GM19043 (cell line): Measurements from ENCODE around the gene AKT3.

Experiments used
- ATAC-seq: cut with Tn5 transposase; IDR thresholded peaks from one replicate; pipeline ENCODE4 v1.9.1; 2021; ENCODE audit warnings: low read depth; ENCODE audit not compliant: unreplicated experiment

The AKT3 gene

DNA sequence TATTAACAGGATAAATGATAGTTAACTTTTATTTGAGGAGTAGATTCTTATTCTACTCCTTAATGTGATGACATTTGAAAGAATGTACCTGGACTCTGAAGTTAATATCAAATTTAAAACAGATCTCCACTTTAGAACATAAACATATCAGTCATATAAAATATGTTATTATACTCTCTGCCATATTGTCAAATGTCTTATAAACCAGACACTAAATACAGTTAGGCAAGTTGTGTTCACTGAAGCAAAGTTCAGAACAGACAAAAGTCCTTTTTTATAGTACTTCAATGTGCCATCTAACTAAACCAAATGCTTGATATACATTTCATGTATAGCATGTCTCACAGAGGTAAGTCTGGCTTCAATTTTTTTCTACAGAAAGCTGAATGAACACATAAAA lies 285.2 kb downstream of the AKT3 start:
- no peak for ATAC-seq

DNA sequence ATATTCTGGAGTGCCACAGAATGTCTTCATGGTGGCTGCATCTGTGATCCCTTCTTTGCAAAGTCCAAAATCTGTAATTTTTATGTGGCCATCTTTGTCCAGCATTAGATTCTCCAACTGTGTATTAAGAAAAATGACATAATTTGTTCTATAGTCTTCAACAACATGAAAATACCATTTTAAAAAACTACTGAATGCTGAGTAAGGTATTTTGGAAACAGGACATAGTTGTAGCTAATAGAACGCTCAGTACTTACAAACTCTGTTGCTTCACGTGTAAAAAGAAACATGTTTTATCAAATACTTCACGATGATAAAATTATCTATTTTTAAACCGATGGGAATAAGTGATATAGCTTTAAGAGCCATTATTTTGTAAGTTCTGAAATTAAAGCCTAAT lies 286.3 kb downstream of the AKT3 start:
- no peak for ATAC-seq

DNA sequence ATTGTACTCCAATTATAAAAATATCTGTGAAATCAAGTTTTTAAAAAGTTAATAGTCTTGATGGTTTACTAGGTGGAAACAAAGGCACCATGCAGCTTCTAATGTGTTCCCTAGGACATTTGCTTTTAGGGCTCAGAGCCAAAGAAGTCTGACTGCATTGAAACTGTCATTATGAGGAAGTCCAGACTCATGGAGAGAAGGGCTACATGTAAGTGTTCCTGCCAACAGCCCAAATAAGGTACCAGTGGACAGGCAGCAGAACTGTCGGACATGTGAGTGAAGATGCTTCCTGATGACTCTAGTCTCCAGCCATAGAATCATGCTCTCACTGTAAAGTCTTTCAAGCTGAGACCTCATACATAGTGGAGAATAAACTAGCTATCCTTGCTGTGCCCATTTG lies 287.6 kb downstream of the AKT3 start:
- no peak for ATAC-seq

DNA sequence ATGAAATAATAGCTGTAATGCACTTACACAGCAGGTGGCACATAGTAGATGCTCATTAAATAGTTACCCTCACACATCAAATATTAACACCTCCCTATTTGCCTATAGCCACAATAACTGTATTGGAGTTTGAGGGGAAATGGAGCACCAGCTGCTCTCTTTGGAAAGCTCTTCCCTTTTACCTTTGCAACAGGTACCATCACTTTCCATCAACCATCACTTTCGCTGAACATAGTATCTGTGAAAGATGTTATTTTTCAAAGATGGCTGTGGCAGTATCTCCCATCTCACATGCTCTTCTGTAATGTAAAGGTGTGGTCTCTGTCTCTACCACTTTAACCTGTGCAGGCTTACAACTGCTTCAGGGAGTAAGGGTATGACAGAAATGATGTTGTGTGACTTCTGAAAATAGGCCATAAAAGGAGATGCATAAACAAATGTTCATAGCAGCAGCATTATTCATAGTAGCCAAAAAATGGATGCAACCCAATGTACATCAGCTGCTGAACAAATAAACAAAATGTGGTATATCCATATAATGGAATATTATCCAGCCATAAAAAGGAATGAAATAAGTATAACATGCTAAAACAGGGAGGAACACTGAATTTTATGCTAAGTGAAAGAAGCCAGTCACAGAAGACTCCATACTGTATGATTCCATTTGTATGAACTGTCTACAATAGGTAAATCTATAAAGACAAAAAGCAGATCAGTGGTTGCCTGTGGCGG lies 288.3 kb downstream of the AKT3 start:
- no peak for ATAC-seq

DNA sequence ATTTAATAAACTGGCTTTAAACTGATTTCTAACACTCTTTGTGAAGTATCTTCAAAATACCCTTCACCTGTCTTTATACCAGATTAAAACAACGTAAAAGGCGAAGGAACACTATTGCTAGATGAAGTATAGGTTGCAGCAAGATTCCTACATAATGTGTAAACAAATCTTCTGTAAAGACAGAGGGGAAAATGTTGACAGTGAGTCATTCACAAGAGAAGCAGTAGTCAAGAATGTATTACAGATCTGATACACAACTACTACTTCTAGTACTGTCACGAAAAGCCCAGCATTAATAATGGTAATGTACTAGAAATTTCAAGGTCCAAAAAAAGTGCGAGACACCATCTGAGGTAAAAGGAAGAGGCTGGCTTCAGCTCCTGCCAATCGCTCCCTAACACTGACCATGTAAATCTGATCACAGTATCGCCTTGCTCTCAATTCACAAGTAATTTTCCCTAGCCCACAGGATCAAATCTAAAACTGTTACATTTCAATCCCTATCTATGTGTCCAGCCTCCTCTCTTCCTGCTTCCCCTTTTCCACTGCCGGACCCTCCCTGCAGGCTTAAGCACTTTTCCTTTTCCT lies 290.4 kb downstream of the AKT3 start:
- ATAC-seq, result no peak

DNA sequence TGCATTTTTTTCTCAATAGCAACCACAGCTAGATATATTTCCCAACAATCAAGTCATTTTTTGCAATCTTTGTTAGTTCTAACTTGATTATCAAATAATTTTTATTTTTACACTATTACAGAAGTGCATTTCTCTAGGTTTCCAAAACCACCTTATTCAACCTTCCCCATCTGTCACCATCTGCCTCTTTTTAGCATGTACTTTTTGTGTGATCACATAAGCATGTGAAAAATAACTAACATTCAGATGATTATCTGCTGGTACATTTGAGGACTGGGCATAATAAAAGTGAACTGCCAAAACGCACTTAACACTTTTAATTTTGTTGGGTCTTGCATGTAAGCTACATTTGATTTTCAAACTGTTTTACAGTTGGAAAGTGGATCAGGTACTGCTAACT lies 291.5 kb downstream of the AKT3 start:
- no peak for ATAC-seq

DNA sequence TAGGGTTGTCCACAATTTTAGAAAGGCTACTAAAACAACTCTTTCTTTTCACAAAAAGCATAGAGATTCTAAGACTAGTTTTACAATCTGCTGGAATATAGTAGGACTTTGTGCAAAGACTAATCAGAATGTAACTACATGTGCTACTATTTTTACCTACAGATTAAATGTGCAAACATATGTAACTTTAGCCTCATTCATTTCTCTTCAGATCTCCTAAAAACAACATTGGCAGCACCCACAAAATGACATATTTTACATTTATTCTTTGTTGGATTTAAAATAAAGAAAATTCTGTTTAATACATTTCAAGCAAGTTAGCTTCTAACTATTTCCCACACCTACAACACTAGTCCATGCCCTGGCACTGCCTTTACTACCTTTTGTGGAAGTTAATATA lies 292.2 kb downstream of the AKT3 start:
- no peak for ATAC-seq

DNA sequence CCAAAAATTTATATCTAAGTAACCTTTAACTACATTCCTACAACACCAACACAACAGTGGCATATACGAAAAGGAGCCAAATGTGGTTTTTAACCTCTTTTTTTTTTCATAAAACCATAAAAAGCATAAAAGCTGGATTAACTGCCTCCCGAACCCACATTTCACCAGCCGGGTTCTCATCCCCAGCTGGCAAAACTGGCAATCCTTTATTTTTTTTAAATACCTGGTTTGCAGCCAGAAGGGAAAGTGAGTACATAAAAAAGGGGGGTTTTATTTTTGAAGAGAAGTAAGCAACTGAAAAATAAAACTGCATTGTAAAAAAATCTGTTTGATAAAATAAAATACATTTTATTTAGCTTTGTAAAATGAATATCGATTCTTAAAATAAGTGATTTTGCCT lies 295.4 kb downstream of the AKT3 start:
- no peak for ATAC-seq

DNA sequence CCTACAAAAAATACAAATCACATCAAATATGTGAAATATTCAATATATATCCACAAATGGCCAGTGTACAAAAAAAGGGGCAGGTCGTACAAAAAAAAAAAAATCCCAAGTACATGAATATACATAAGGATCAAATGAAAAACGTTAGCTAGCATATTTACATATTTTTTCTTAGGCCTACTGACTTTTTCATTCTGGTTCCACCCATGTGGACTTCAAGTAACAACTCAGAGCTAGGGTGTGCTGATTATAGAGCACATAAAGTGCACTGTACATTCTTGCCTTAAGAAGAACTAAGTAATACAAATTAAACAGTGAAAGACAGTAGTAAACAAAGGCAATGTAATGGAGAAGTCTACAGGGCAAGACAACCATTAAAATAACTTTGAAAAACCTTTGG lies 297.0 kb downstream of the AKT3 start:
- no peak for ATAC-seq

DNA sequence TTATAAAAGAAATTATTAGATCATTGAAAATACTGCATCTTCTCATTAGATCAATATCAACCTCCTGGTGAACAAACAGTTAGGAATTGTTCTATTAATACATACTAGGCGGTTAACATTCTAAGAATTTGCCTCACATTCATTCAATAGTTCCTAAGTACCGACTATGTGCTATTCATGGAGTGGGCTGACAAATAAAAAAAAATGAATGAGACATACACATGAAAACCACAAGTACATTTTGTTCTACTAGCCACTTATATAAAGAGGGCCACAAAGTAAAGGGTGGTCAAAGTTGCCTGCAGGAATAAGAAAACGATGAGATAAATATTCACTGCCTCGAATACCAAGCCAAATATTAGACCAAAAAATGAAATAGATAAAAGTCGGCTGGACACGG lies 299.8 kb downstream of the AKT3 start:
- no peak for ATAC-seq

DNA sequence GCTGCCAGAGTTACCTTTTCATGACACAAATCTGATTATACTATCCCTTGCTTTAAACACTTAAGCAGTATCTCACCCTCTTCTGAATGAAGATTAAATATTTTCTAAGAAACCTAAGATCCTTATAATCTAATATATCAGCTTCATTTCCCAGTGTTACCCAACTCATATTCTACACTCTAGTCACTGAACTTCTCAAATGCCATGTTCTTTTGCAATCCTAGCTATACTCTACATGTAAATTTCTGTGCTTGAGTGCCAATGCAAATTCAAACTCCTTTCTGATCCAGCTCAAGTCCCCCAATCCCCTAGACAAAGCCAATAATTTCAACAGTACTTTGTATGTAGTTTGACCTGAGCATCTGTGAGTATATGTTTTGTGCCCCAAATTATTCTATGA lies 300.3 kb downstream of the AKT3 start:
- ATAC-seq, result no peak

DNA sequence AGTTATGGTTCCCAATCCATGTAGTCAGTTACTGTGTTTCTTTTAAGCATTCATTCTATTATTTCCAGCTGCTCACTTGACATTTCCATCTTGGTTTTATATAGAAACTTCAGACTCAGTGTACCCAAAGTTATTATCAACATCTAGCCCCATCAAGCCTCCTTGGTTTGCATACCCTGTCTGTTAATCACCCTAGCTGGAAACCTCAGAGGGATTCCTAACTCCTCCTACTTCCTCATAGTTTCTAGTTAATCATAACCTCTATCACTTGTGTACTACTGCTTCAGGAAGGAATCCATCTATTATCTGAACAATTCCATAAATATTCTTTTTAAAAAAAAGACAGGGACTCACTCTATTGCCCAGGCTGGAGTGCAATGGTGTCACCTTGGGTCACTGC lies 300.9 kb downstream of the AKT3 start:
- no peak for ATAC-seq

DNA sequence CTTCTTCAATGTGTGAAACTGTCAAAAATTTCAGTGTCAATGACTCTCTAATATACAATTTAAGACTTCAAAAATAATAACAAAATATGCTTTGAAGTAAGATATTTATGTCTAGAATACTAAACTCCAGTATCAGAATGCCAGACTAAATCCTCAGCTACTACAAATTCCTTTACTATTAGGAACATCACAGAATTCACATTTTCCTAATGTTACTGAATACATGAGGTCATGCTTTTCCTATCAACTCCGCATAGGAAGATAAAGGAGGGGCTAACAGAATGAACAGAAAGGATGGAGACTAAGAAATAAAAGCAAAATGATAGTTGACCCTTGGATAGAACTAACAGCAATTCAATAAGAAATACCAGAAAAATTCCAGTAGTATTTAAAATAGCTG lies 301.5 kb downstream of the AKT3 start:
- ATAC-seq, result no peak

DNA sequence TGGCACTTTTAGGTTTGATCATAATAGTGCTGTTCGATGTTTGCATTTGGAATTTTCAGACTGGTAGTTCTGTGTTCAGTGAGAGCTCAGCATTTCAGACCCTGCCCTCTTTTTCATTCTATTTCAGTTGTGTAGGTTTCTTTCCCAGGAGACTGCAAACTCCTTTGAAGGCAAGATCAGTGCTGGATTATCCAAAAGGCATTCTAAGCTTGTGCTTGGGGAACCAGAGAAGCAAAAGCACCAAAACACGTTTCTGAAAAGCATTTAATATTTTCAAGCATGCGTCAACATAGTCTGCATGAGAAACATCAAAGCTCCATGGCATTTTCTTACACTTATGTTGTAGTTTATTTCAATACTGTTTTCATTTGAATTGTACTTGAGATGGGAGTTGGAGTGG lies 302.2 kb downstream of the AKT3 start:
- no peak for ATAC-seq

DNA sequence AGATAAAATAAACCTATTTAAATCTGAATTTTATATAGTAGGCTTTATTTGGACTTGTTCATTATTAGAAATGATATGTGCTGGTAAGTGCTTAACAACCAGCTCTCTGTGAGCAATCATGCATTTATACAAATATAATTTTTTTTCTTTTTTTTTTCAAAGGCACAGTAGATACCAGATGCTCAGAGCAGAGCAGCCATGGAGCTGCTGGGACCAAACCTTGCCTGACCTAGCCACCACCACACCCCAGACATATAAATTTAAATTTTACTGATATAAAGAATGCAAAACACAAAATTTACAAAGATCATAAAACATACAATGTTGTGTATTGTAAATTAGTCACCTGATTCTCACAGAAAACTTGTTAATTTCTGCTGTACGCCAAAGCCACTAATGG lies 303.6 kb downstream of the AKT3 start:
- ATAC-seq, result no peak

DNA sequence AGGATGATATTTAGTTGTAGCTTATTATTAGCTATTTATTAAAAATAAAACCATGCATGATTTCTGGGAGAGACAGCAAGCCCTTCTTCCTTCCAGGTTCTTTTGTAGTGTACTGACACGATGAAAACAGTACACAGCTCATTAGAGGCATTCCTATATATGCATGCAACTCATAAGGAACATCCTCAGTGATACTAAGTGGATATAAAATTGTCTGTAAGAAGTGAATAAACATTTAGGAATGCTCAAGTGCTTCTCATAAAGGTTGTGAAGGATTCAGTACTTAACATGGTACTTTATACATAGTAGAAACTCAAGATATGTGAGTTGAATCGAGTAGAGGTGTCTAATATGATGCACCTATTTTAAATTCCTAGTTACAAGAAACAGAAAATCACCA lies 306.5 kb downstream of the AKT3 start:
- no peak for ATAC-seq

DNA sequence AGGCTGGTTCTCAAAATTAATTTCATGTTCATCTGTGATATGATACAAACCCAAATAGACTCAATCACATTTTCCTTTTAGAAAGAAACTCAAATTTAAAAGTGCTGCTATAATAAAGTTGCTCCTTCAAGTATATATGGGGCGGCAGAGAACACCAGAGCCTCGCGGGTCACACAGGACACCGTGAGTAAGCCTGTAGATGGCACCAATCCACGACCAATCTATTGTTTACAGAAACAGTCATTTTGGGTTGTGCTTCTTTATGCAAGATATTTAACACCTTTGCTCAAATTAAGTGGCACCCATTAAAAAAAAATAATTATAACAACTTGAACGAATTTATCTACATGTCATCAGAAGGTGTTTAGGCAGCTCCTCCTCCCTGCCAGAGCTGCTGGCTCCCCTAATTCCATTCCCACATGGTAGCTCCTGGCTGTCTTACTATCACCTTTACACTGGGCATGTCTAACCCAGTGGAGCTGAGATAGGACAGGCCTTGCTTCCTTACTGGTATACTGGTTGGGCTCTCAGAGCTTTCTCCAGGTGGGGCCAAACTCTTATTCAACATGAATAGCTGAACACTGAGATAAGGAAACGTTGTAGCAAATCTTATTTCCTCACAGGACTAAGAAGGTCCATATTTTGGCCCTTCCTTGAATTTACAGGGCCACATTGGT lies 307.2 kb downstream of the AKT3 start:
- no peak for ATAC-seq

DNA sequence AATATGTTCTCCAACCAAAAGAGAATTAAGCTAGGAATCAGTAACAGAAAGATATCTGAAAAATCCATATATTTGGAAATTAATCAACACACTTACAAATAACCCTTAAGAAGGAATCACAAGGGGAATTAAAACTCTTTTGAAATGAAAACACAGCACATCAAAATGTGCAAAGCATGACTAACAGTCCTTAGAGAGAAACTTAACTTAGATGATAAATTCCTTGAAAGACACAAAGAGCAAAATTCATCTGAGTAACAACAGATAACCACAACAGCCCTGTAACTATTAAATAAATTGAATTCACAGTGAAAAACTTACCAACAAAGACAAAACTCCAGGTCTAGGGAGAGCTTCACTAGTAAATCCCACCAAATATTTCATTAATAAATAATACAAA lies 310.4 kb downstream of the AKT3 start:
- no peak for ATAC-seq

DNA sequence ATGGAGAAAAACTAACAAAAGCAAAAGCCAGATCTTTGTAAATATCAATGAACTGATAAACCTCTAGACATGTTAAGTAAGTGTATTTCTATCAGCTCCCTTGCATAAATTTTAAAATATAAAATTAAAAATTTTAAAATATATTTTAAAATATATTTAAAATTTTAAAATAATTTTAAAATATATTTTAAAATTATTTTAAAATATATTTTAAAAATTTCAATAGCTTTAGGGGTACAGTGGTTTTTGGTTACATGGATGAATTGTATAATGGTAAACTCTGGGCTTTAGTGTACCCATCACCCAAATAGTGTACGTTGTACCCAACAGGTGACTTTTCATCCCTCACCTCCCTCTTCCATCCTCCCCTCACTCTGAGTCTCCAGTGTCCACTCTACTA lies 315.0 kb downstream of the AKT3 start:
- ATAC-seq, result no peak

DNA sequence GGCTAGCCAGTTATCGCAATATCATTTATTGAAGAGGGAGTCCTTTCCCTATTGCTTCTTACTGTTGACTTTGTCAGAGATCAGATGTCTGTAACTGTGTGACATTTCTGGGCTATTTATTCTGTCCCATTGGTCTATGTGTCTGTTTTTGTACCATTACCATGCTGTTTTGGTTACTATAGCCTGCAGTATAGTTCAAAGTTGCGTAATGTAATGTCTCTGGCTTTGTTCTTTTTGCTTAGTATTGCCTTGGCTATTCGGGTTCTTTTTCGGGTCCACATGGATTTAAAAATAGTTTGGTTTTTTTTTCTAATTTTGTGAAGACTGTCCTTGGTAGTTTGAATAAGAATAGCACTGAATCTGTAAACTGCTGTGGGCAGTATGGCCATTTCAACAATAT lies 320.5 kb downstream of the AKT3 start:
- no peak for ATAC-seq

DNA sequence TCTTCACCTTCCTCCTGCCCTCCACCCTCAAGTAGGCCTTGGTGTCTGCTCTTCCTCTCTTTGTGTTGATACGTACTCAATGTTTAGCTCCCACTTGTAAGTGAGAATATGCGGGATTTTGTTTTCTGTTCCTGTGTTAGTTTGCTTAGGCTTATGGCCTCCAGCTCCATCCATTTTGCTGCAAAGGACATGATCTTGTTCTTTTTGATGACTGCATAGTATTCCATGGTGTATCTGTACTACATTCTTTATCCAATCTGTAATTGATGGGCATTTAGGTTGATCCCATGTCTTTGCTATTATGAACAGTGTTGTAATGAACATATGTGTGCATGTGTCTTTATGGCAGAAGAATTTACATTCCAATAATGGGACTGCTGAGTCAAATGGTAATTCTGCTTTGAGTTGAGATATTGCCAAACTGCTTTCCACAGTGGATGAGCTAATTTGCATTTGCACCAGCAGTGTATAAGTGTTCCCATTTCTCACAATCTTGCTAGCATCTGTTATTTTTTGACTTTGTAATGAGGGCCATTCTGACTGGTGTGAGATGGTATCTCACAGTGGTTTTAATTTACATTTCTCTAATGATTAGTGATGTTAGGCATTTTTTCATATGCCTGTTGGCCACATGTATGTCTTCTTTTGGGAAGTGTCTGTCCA lies 321.5 kb downstream of the AKT3 start:
- ATAC-seq, result no peak

DNA sequence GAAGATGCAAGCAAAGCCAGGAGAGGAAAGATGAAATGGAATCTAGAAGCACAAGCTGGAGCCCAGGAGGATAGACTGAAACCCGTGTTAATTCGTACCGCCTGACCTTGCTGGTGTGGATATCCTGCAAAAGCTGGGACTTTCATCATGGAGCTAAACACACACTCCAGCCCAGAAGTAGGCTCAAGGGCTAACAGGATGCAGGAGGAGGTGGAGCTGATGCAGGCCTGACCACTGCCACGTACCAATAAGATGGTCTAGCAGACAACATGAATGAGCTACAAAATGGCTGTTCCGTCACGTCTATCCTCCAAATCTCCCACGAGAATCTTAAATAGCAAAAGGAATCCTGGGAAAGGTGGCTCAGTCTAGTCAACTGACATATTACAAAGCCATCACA lies 323.9 kb downstream of the AKT3 start:
- no peak for ATAC-seq
